Measurements from ENCODE around the gene PIK3CB. TPM values are rescaled to one million over a fixed set of nuclear protein-coding genes. Genes with fewer than 3 reads are reported as not detected.

Gene PIK3CB
- total RNA-seq, 1 experiment from 2014 or later, result 73.9 TPM

GRCh38 chr3:138684396-138684795 is 150.3 kb downstream of the PIK3CB start:
- ChIA-PET CTCF (no interaction called here), POLR2A (no interaction called here)
- DNase-seq (ENCODE audit: low read depth, low spot score) (no peak), ATAC-seq (no peak)
- no peaks in the 10 kb centered on the region for H3K9me3 ChIP-seq (ENCODE audit: control insufficient read depth, insufficient read depth, low read depth, low read length)
- H3K27ac ChIP-seq (ENCODE audit: low read length), result peak overlapping the region; percentile 48; the same call in 1 of the 2 replicates
- no peaks in the 10 kb centered on the region for H3K27me3 ChIP-seq (ENCODE audit: control insufficient read depth, insufficient read depth, low read length)
- peaks cover 4% of the 10 kb centered on the region for H3K36me3 ChIP-seq (ENCODE audit: control insufficient read depth, insufficient read depth, low read length)
- no TSS peak for BruUV-seq (replicated peaks)
- TF ChIP-seq, protein P1, sequence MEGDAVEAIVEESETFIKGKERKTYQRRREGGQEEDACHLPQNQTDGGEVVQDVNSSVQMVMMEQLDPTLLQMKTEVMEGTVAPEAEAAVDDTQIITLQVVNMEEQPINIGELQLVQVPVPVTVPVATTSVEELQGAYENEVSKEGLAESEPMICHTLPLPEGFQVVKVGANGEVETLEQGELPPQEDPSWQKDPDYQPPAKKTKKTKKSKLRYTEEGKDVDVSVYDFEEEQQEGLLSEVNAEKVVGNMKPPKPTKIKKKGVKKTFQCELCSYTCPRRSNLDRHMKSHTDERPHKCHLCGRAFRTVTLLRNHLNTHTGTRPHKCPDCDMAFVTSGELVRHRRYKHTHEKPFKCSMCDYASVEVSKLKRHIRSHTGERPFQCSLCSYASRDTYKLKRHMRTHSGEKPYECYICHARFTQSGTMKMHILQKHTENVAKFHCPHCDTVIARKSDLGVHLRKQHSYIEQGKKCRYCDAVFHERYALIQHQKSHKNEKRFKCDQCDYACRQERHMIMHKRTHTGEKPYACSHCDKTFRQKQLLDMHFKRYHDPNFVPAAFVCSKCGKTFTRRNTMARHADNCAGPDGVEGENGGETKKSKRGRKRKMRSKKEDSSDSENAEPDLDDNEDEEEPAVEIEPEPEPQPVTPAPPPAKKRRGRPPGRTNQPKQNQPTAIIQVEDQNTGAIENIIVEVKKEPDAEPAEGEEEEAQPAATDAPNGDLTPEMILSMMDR (IDR thresholded peaks at IDR 0.05), result no peak
- TF ChIP-seq REST (IDR thresholded peaks at IDR 0.05; ENCODE audit: insufficient read depth in 1 of 2, low read depth in 2 of 2, low read length in 1 of 2) (no peak), TCF7L2 (IDR thresholded peaks at IDR 0.05; ENCODE audit: low read depth, low read length) (no peak), SIN3A (IDR thresholded peaks at IDR 0.05; ENCODE audit: borderline replicate concordance, insufficient read depth, low read depth, low read length) (no peak), POLR2AphosphoS5 (IDR thresholded peaks at IDR 0.05; ENCODE audit: low read depth, low read length) (no peak)
- peaks cover 40% of the 10 kb centered on the region for H3K4me1 ChIP-seq (ENCODE audit: control insufficient read depth, insufficient read depth, low read length)
- intact Hi-C loops (cut with micrococcal nuclease; ENCODE audit: unreplicated experiment) (no loop called here), in situ Hi-C loops (cut with HindIII; ENCODE audit: low pct_unique_long_range_greater_than_20kb, low sequenced_read_pairs) (no loop called here)
- no peak overlapping the region for H3K4me3 ChIP-seq (ENCODE audit: low read depth in 2 of 2, low read length in 2 of 2)

DNA sequence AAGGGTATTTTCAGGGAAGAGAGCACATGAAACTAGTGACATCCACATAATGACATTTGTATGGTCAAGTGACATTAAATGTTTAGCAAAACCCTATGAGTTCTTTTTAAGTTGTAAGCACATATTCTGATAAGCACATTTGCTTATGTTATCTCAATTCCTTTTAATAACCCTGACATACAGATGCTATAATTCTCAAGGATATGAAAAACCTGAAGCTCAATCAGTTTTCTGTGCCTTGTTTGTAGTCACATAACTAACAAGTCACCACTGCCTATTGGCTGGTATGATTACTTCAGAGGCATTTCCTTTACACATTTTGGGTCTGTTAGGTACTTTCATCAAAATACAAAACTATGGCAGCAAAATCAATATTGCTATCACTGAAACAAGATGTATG is 152.1 kb downstream of the PIK3CB start:
- no peak for TF ChIP-seq TCF7L2 (IDR thresholded peaks at IDR 0.05; ENCODE audit: low read depth, low read length)
- DNase-seq (ENCODE audit: low read depth, low spot score), result no peak
- BruUV-seq (replicated peaks), result no TSS peak
- in situ Hi-C loops (cut with HindIII; ENCODE audit: low pct_unique_long_range_greater_than_20kb, low sequenced_read_pairs), result no loop called here
- intact Hi-C loops (cut with micrococcal nuclease; ENCODE audit: unreplicated experiment), result no loop called here
- peaks cover 38% of the 10 kb centered on the region for H3K4me1 ChIP-seq (ENCODE audit: control insufficient read depth, insufficient read depth, low read length)
- no peaks in the 10 kb centered on the region for H3K27me3 ChIP-seq (ENCODE audit: control insufficient read depth, insufficient read depth, low read length)
- no peaks in the 10 kb centered on the region for H3K9me3 ChIP-seq (ENCODE audit: control insufficient read depth, insufficient read depth, low read depth, low read length)
- POLR2A ChIA-PET, result no interaction called here
- peaks cover 4% of the 10 kb centered on the region for H3K36me3 ChIP-seq (ENCODE audit: control insufficient read depth, insufficient read depth, low read length)
- H3K4me3 ChIP-seq (ENCODE audit: low read depth in 2 of 2, low read length in 2 of 2), result no peak overlapping the region
- ATAC-seq, result no peak
- CTCF ChIA-PET, result no interaction called here
- H3K27ac ChIP-seq (ENCODE audit: low read length), result peak overlapping the region; percentile 62

- Histone ChIP-seq H3K27me3 (ENCODE audit: control insufficient read depth, insufficient read depth, low read length) (no peaks in the 10 kb centered on the region), H3K36me3 (ENCODE audit: control insufficient read depth, insufficient read depth, low read length) (peaks cover 4% of the 10 kb centered on the region), H3K4me1 (ENCODE audit: control insufficient read depth, insufficient read depth, low read length) (peaks cover 30% of the 10 kb centered on the region; the same call in 1 of the 2 replicates), H3K4me3 (ENCODE audit: low read depth in 2 of 2, low read length in 2 of 2) (no peak overlapping the region), H3K9me3 (ENCODE audit: control insufficient read depth, insufficient read depth, low read depth, low read length) (peaks cover under 1% of the 10 kb centered on the region; the same call in 1 of the 2 replicates), H3K27ac (ENCODE audit: low read length) (peak overlapping the region; percentile 62)
- ATAC-seq (no peak), DNase-seq (ENCODE audit: low read depth, low spot score) (no peak)
- no peak for TF ChIP-seq REST (IDR thresholded peaks at IDR 0.05; ENCODE audit: insufficient read depth in 1 of 2, low read depth in 2 of 2, low read length in 1 of 2)
- no peak for TF ChIP-seq SIN3A (IDR thresholded peaks at IDR 0.05; ENCODE audit: borderline replicate concordance, insufficient read depth, low read depth, low read length)
- TF ChIP-seq, protein P1 (IDR thresholded peaks at IDR 0.05), result no peak
- 0 out of 2 replicates have a peak, but pooled peaks have one; percentile 27 for TF ChIP-seq TCF7L2 (IDR thresholded peaks at IDR 0.05; ENCODE audit: low read depth, low read length)
- no peak for TF ChIP-seq POLR2AphosphoS5 (IDR thresholded peaks at IDR 0.05; ENCODE audit: low read depth, low read length)
- BruUV-seq (replicated peaks), result TSS peak; percentile 51
- ChIA-PET POLR2A (no interaction called here), CTCF (no interaction called here)
- in situ Hi-C loops (cut with HindIII; ENCODE audit: low pct_unique_long_range_greater_than_20kb, low sequenced_read_pairs) (no loop called here), intact Hi-C loops (cut with micrococcal nuclease; ENCODE audit: unreplicated experiment) (no loop called here)
Measured at GRCh38 chr3:138681463-138682220, 153.1 kb downstream of the PIK3CB start.
